Epidermal melanocyte (primary cell): ENCODE measurements around the gene EIF2D.

Source experiments
- DNase-seq: peaks from one replicate; pipeline ENCODE4 v3.0.0; 2011; ENCODE audit warnings: low spot score; ENCODE audit not compliant: insufficient read length

EIF2D gene

DNA sequence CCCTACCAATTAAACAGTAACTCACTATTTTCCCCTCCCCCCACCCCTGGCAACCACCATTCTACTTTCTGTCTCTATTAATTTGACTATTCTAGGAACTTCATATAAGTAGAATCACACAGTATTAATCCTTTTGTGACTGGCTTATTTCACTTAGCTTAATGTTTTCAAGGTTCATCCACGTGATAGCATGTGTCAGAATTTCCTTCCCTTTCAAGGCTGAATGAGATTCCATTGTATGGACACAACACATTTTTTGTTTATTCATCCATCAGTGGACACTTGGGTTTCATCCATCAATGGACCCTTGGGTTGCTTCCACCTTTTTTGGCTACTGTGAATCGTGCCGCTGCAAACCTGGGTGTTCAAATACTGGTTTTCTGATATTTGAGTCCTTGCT is 41.7 kb downstream of the EIF2D start:
- DNase-seq, result no peak

GRCh38 chr1:206569556-206569955 is 42.7 kb downstream of the EIF2D start:
- no peak for DNase-seq

DNA sequence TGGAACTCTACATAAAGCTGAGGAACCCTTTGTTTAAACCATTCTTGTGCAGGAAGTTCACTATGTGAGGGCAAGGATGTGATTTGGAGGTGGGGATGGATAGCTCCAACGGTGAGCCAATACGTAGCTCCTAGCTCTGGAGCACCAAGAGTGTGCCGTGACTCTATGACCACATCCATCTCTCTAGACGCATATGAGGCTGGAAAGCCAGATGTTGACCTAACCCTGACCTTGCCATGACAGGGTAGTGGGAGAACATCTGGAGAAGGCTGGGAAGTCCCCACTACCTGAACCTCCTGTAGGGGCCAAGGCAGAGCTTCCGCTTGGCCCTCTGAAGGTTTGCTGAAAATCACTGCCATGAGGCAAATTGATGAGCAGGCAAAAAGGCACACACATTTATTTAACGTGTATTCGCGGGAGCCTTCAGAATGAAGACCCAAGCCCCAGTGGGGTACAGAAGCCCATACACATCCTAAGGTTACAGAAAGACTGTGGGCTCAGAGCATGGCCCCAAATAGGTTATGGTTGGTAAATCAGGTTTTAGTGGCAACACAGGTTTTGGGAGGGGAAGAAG is 43.4 kb downstream of the EIF2D start:
- DNase-seq, result no peak

DNA sequence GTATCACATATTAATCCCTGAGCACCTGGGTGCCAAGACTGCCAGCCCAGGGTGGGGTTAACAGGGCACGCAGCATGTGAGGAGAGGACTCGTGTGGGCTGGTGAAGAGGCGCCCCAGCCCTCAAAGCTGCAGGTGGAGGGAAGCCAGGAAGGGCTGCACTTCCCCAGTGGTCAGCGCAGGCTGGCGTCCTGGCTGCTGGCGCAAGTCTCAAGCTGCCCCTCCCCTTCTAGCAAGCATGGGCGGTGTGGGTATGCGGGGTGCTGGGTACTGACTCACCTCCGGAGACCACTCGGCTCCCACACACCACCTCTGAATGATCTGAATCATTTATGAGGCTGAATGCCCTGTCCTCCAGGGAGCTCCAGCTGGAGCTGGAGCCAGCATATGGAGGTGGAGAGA is 44.0 kb downstream of the EIF2D start:
- DNase-seq, result no peak

- no peak for DNase-seq
Measured at GRCh38 chr1:206566999-206567398, 45.3 kb downstream of the EIF2D start.

GRCh38 chr1:206565995-206566394 is 46.3 kb downstream of the EIF2D start:
- no peak for DNase-seq

GRCh38 chr1:206563367-206564207 is 48.7 kb downstream of the EIF2D start:
- DNase-seq, result no peak

DNA sequence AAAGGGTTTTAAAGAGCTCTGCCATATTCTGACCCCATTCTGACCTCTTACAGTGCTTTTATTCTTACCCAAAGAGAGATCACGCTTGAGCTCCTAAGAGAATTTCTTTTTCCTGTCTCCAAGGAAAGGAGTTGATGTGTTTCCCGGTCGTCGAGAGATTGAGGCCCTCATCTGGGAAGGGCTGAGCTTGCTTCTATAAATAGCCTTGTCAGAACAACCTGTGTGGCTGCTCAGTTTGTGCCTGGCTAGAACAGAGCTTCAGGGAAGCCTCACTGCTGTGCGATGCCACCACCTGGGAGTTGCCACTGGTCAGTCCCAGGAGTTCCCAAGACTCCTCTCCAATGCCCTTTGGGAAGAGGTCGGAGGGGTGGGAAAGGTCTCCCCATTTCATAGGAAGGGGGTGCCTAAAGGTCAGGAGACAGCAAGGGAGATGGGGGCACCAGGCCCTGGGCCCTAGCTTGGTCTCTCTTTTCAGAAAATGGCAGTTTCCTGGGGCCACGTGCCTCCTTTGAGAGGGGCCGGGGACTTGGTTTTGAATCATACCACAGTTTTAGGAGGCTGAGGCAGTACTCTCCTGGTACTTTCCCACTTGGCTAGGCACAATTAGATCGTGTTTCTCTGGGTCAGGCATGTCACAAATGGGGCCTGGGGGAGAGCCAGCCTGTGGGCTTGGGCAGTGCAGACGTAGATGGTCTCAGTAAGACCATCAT is 52.1 kb downstream of the EIF2D start:
- DNase-seq, result no peak

GRCh38 chr1:206559672-206559995 is 52.6 kb downstream of the EIF2D start:
- DNase-seq, result no peak

DNA sequence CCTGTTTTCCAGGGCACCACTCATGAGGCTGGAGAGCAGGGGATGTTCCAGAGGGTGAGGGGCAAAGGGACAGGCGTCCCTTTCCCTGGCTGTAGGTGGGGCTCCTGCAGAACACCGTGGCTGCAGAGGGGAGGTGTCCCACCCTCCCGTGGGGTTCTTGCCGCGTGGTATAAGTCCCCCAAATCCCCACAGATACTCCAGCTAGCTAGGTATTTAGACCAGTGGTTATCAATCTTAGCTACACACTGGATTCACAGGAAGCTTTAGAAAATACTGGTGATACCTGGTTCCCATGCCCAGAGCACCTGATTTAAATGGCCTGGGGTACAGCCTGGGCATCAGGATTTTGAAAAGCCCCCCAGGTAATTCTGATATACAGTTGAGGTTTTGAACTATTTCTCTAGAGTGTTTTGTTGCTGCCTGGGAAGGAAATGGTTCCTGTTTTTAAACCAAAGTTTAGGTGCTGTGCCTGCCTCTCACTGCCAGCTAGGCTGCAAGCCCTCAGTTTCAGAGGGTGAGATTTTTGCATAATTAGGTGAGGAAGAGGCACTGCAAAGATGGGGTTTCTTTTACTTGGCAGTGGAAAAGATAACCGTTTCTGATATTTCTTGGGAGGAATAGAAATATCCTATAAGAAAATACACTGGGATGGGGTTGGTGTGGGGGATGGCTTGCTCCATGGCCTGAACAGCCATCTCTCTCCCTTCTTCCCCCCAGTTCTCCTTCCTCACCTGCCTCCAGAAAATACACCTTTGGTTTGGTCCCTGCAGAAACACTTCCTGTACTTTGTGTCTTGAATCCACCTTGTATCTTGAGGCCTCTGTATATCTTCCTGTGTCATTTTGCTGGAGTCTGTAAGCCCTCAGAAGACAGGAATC is 53.2 kb downstream of the EIF2D start:
- DNase-seq, result no peak

DNA sequence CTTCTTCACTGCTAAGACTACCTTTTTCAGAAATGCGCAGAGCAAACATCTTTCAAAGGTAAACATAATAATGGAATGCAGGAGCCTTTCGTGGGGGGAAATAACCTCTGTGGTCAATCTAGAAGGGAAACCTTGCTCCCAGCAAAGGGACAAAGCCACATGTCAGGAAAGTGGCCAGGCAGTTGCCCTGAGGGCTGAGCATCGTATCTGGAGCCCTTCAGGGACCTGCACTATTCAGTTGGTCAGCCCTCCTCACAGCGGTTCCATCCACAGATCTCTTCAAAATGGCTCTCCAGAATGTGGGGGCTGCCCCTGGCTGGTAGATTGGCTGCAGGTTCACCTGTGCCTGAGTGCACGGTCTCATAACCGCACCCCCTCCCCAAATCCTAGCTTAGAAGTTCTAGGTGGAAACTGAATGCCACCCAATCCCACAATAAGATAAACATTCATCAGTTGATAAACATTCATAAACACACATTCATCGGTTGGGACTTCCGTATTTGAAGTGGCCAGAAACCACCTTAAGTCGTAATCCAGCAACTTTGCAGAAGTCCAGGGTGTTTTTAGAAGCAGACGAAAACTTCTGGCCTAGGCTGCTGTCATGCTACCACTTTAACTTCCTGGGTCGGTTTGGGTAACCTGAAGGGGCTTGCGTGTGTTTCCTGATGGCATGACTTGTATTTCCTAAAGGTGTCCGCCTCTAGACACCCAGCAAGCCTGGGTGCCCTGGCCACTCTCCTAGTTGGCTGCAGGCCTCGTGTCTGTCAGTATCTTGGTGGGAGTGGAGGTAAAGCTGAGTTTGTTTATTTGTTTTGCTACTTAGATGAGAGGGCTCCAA is 54.4 kb downstream of the EIF2D start:
- DNase-seq, result no peak

- no peak for DNase-seq
Measured at GRCh38 chr1:206556750-206557635, 55.3 kb downstream of the EIF2D start.

GRCh38 chr1:206556047-206556749 is 56.1 kb downstream of the EIF2D start:
- no peak for DNase-seq

GRCh38 chr1:206555473-206555935 is 56.8 kb downstream of the EIF2D start:
- no peak for DNase-seq

DNA sequence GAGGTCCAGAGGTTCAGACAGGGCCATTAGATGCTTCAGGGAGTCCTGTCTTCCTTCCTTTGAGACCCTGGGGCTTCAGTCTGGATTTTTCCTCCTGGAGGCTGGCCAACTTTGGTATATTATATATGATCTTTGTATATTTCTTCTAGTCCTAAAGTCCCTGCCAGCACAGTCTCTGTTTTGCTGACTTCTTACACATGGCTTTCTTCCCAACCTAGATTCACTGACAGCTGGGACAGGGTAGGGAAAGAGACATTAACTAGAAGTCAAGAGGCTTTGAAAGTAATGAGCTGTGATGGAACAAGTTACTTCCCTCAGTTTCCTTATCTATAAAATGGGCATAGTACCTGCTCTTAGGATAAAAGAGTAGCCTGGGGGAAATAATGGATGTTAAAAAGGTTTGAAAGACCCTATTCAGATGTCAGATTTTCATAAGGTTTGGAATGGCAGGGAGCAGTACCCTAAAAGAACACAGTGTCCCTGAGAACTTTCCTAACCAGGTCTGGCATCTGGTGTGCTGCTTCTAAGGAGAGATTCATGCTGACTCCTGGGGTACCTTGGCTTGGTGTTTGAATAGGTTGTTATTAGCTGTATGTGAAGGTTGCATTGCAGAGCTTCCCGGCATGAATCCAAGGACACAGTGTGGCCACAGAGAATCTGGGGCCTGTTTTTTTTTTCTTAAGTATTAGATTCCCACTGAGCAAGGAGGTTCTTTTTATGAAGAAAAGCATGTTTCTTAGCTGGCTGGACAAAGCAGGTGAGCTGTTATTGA is 57.4 kb downstream of the EIF2D start:
- DNase-seq, result no peak

DNA sequence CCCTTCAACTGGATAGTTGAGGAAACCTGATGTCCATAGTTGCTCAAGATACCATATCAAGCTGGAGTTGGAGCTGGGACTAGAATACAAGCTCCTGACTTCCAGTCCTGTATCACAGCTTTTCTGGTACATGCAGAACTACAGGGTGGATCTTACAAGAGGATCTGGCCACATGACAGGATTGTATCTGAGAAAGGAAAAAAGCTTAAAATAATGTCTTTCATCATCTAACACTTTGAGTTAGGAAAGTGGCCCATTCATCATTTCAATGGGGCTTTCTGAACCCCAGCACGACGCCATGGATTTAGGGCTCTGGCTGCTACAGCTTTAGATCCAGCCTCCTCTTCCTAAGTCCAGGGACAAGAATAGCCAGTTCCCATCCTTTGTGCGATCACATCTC is 58.1 kb downstream of the EIF2D start:
- no peak for DNase-seq

DNA sequence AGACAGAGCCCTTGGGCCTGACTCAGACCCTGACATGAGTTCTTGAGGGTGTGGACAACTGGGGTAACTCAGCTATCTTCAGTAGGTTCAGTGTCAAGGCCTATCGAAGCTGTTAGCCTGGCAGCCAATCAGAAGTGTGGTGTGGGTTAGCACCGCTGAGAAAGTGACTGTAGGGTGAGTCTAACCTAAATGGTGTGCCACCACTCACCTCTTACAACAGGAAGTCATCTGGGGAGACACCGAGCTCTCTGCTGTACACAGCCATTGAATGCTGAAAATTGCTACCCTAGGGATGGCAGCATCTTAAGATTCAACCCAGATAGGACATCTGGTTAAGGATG is 60.3 kb downstream of the EIF2D start:
- no peak for DNase-seq

DNA sequence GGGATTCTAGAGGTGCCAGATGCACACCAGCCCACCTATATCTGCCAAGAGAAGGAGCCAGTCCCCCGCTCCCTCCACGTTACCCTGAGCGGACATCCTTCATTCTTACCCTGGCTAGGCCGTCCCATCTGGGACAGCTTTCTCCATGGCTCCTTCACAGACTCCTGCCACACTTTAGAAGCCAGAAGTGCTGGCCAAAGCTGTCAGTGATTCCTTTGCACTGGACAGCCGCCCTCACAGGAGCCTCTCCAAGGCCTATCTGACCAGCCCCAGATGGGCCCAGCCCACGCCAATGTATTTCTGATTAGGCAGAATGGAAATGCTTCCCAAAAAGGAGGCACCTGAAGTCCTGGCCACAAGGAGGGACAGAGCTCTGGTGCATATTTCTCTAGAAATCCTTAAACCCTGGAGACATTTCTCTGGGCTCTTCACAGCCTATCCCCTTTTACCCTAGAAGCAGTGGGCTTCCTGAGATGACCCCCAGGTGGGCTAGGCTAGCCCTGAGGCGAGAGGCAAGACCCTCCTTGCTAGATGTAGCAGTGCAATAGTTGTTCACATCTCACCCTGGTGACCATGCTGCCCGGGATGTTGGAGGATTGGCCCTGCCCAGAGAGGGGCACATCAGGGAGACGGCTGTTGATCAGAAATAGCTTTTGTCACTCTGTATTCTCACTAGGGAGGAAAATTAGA is 60.8 kb downstream of the EIF2D start:
- DNase-seq, result no peak
